SK-N-SH (cell line): ENCODE measurements around the gene C16orf96. TPM values are rescaled to one million over a fixed set of nuclear protein-coding genes. Genes with fewer than 3 reads are reported as not detected.

Experiments used
- CTCF ChIA-PET: fragments of 300-600, 350-600 bp; formaldehyde crosslinking; extraction: SDS; loops from one replicate; lab custom pipeline; 2021; lab: Yijun Ruan, JAX
- POLR2A ChIA-PET: fragments of 350-600 bp; sonication (Branson Sonifier 250); formaldehyde crosslinking; extraction: SDS; loops from one replicate; lab custom pipeline; 2020; ENCODE audit warnings: antibody characterized with exemption, inconsistent platforms; lab: Yijun Ruan, JAX
- DNase-seq: peaks from one replicate; pipeline ENCODE4 v3.0.0; 2012
- H2AFZ ChIP-seq: fragments of 200-600 bp; sonication (generic); 2 replicates; pipeline ENCODE4 v1.8.1; 2016; ENCODE audit warnings: antibody characterized with exemption, mild to moderate bottlenecking, low read depth
- H3F3A ChIP-seq: fragments of 200-600 bp; sonication (generic); replicated peaks from 2 replicates; pipeline ENCODE3; 2016; ENCODE audit warnings: antibody characterized with exemption, mild to moderate bottlenecking; ENCODE audit not compliant: insufficient read depth
- H3K27ac ChIP-seq, 2 experiments: fragments of 200-500 bp in 1 of 2; fragments of 200-600 bp in 1 of 2; sonication (Bioruptor generic) in 1 of 2; sonication (generic), shearing (Covaris generic) in 1 of 2; 2 replicates each; pipeline versions ENCODE4 v1.5.1 to v1.6.1; 2014 to 2016; ENCODE audit warnings: low read depth in 2 of 2, inconsistent platforms in 1 of 2, low read length in 1 of 2, mild to moderate bottlenecking in 1 of 2, mixed read lengths in 1 of 2
- H3K27me3 ChIP-seq: fragments of 200-600 bp; sonication (generic), shearing (Covaris generic); 2 replicates; pipeline ENCODE4 v1.6.1; 2016; ENCODE audit warnings: mixed run types; ENCODE audit not compliant: insufficient read depth
- H3K36me3 ChIP-seq, 2 experiments: fragments of 200-500 bp in 1 of 2; fragments of 200-600 bp in 1 of 2; sonication (Bioruptor generic) in 1 of 2; sonication (generic) in 1 of 2; replicated peaks in 1 of 2; 2 replicates each; pipeline versions ENCODE3 to v1.5.1; 2014 to 2016; ENCODE audit warnings: low read length in 1 of 2, mild to moderate bottlenecking in 1 of 2; ENCODE audit not compliant: insufficient read depth in 2 of 2, control insufficient read depth in 1 of 2
- H3K4me1 ChIP-seq, 2 experiments: fragments of 200-500 bp in 1 of 2; fragments of 200-600 bp in 1 of 2; sonication (Bioruptor generic) in 1 of 2; sonication (generic), shearing (Covaris generic) in 1 of 2; 2 replicates each; pipeline versions ENCODE4 v1.5.1 to v1.6.1; 2014 to 2016; ENCODE audit warnings: low read depth in 1 of 2, low read length in 1 of 2, mixed run types in 1 of 2; ENCODE audit not compliant: insufficient read depth in 2 of 2, control insufficient read depth in 1 of 2
- H3K4me2 ChIP-seq: fragments of 200-600 bp; sonication (generic), shearing (Covaris generic); 2 replicates; pipeline ENCODE4 v1.6.1; 2017; ENCODE audit warnings: mixed run types
- H3K4me3 ChIP-seq, 2 experiments: fragments of 200-500 bp in 1 of 2; fragments of 200-600 bp in 1 of 2; sonication (Bioruptor generic) in 1 of 2; sonication (generic), shearing (Covaris generic) in 1 of 2; 2 replicates each; pipeline versions ENCODE4 v1.5.1 to v1.8.1; 2014 to 2016; ENCODE audit warnings: low read depth in 2 of 2, inconsistent platforms in 1 of 2, low read length in 1 of 2, mild to moderate bottlenecking in 1 of 2, mixed read lengths in 1 of 2, moderate library complexity in 1 of 2
- H3K79me2 ChIP-seq: fragments of 200-600 bp; sonication (generic); 2 replicates; pipeline ENCODE4 v1.8.1; 2017; ENCODE audit warnings: mild to moderate bottlenecking; ENCODE audit not compliant: insufficient read depth
- H3K9ac ChIP-seq: fragments of 200-600 bp; sonication (generic); 2 replicates; pipeline ENCODE4 v1.6.1; 2017; ENCODE audit warnings: mixed run types
- H3K9me2 ChIP-seq: fragments of 200-600 bp; sonication (generic); 2 replicates; pipeline ENCODE4 v1.6.1; 2017; ENCODE audit warnings: mixed run types
- H3K9me3 ChIP-seq: fragments of 200-600 bp; sonication (generic); 2 replicates; pipeline ENCODE4 v1.6.1; 2017; ENCODE audit warnings: mixed run types, mild to moderate bottlenecking, moderate library complexity
- H4K20me1 ChIP-seq: fragments of 200-600 bp; sonication (generic); 2 replicates; pipeline ENCODE4 v1.6.1; 2017; ENCODE audit warnings: mild to moderate bottlenecking, mixed run types; ENCODE audit not compliant: insufficient read depth
- EZH2phosphoT487 ChIP-seq: fragments of 200-600 bp; sonication (generic); IDR thresholded peaks from 2 replicates; pipeline ENCODE4 v1.6.1; 2017; ENCODE audit warnings: low read depth, mixed run types, mild to moderate bottlenecking, antibody characterized with exemption, moderate library complexity, borderline replicate concordance
- FOXM1 ChIP-seq: IDR thresholded peaks from 2 replicates; pipeline ENCODE4 v1.4.0; 2012; ENCODE audit warnings: low read depth, mild to moderate bottlenecking
- GATA2 ChIP-seq: sonication (generic); formaldehyde crosslinking; IDR thresholded peaks from 2 replicates; pipeline ENCODE4 v1.5.0; 2020; ENCODE audit warnings: mild to moderate bottlenecking, missing genetic modification reagents
- MEF2A ChIP-seq: IDR thresholded peaks from 2 replicates; pipeline ENCODE4 v1.4.0; 2012; ENCODE audit warnings: low read depth, borderline replicate concordance
- PBX3 ChIP-seq: IDR thresholded peaks from 2 replicates; pipeline ENCODE4; 2012
- POLR2AphosphoS5 ChIP-seq: IDR thresholded peaks from 2 replicates; pipeline ENCODE4 v1.6.1; 2012; ENCODE audit warnings: low read depth, low read length
- RCOR1 ChIP-seq: fragments of 150-350 bp; IDR thresholded peaks from 2 replicates; pipeline ENCODE4 v1.6.1; 2017; ENCODE audit warnings: antibody characterized with exemption, low read length
- RXRA ChIP-seq: IDR thresholded peaks from 2 replicates; pipeline ENCODE4 v1.4.0; 2012; ENCODE audit warnings: low read depth, mild to moderate bottlenecking, borderline replicate concordance
- TAF1 ChIP-seq: IDR thresholded peaks from 2 replicates; pipeline ENCODE4 v1.6.1; 2012; ENCODE audit warnings: low read depth, mild to moderate bottlenecking, low read length, moderate library complexity, borderline replicate concordance
- YY1 ChIP-seq: IDR thresholded peaks from 2 replicates; pipeline ENCODE4 v1.4.0; 2012; ENCODE audit warnings: low read depth, mild to moderate bottlenecking
- WGBS: methylation state at CpG from one replicate; pipeline ENCODE4 v1.1.6; 2017; ENCODE audit warnings: low lambda C conversion rate; 5-methylcytosine and 5-hydroxymethylcytosine counted together
- polyA plus RNA-seq, 3 experiments: library from polyadenylated mRNA; depleted of rRNA; stranded (reverse); fragments of >200 nt; gene quantifications; 2 replicates each; pipeline ENCODE4 v1.2.3, GENCODE V29; 2012
- TF ChIP-seq, protein P1 (sequence below): IDR thresholded peaks from 2 replicates; pipeline ENCODE4 v1.4.0; 2012; ENCODE audit warnings: low read depth, borderline replicate concordance
- TF ChIP-seq, protein P2 (sequence below): fragments of 150-350 bp; IDR thresholded peaks from 2 replicates; pipeline ENCODE4 v1.6.1; 2016; ENCODE audit warnings: mild to moderate bottlenecking, low read depth, low read length
- TF ChIP-seq, protein P3 (sequence below): IDR thresholded peaks from 2 replicates; pipeline ENCODE4 v1.4.0; 2012; ENCODE audit warnings: low read depth, borderline replicate concordance
- TF ChIP-seq, protein P4 (sequence below): fragments of 200-600 bp; sonication (generic); IDR thresholded peaks from 2 replicates; pipeline ENCODE4 v1.6.1; 2017; ENCODE audit warnings: antibody characterized with exemption, mild to moderate bottlenecking, moderate library complexity

Gene C16orf96
- polyA plus RNA-seq, 1 of the 3 experiments (the other 2 are of a cell fraction): 0.05 TPM

- no peak for TF ChIP-seq PBX3
- TF ChIP-seq MEF2A: no peak
- TF ChIP-seq YY1: no peak
- TF ChIP-seq EZH2phosphoT487: no peak
- TF ChIP-seq, protein P1, sequence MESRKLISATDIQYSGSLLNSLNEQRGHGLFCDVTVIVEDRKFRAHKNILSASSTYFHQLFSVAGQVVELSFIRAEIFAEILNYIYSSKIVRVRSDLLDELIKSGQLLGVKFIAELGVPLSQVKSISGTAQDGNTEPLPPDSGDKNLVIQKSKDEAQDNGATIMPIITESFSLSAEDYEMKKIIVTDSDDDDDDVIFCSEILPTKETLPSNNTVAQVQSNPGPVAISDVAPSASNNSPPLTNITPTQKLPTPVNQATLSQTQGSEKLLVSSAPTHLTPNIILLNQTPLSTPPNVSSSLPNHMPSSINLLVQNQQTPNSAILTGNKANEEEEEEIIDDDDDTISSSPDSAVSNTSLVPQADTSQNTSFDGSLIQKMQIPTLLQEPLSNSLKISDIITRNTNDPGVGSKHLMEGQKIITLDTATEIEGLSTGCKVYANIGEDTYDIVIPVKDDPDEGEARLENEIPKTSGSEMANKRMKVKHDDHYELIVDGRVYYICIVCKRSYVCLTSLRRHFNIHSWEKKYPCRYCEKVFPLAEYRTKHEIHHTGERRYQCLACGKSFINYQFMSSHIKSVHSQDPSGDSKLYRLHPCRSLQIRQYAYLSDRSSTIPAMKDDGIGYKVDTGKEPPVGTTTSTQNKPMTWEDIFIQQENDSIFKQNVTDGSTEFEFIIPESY: no peak
- no peak for TF ChIP-seq RCOR1
- TF ChIP-seq, protein P2, sequence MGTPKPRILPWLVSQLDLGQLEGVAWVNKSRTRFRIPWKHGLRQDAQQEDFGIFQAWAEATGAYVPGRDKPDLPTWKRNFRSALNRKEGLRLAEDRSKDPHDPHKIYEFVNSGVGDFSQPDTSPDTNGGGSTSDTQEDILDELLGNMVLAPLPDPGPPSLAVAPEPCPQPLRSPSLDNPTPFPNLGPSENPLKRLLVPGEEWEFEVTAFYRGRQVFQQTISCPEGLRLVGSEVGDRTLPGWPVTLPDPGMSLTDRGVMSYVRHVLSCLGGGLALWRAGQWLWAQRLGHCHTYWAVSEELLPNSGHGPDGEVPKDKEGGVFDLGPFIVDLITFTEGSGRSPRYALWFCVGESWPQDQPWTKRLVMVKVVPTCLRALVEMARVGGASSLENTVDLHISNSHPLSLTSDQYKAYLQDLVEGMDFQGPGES: no peak
- TF ChIP-seq FOXM1: no peak
- TF ChIP-seq RXRA: no peak
- no peak for TF ChIP-seq POLR2AphosphoS5
- TF ChIP-seq, protein P3, sequence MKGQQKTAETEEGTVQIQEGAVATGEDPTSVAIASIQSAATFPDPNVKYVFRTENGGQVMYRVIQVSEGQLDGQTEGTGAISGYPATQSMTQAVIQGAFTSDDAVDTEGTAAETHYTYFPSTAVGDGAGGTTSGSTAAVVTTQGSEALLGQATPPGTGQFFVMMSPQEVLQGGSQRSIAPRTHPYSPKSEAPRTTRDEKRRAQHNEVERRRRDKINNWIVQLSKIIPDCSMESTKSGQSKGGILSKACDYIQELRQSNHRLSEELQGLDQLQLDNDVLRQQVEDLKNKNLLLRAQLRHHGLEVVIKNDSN: no peak
- TF ChIP-seq, protein P4, sequence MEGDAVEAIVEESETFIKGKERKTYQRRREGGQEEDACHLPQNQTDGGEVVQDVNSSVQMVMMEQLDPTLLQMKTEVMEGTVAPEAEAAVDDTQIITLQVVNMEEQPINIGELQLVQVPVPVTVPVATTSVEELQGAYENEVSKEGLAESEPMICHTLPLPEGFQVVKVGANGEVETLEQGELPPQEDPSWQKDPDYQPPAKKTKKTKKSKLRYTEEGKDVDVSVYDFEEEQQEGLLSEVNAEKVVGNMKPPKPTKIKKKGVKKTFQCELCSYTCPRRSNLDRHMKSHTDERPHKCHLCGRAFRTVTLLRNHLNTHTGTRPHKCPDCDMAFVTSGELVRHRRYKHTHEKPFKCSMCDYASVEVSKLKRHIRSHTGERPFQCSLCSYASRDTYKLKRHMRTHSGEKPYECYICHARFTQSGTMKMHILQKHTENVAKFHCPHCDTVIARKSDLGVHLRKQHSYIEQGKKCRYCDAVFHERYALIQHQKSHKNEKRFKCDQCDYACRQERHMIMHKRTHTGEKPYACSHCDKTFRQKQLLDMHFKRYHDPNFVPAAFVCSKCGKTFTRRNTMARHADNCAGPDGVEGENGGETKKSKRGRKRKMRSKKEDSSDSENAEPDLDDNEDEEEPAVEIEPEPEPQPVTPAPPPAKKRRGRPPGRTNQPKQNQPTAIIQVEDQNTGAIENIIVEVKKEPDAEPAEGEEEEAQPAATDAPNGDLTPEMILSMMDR: no peak
- TF ChIP-seq TAF1: no peak
- no peak for TF ChIP-seq GATA2
- POLR2A ChIA-PET: interaction anchor here (1.5 kb wide), 1 partner anchor 15 kb away, joined by 6 read pairs; the partner anchor contains the start of gene CDIP1
- H3K9ac ChIP-seq: no peak overlapping the region
- CTCF ChIA-PET: interaction anchor here (1.5 to 3.7 kb wide), 4 partner anchors 12 to 432 kb away, joined by 4 to 26 read pairs (median 12); no protein-coding TSS in a partner anchor
- no peak for DNase-seq
- H3K79me2 ChIP-seq: peaks cover 16% of the 10 kb centered on the region; the same call in 1 of the 2 replicates
- WGBS: 100% methylated on average over 2 of the region's 4 CpGs
- H3K4me3 ChIP-seq: no peak overlapping the region
- no peaks in the 10 kb centered on the region for H3K9me2 ChIP-seq
- H3F3A ChIP-seq: no peaks in the 10 kb centered on the region
- peaks cover 0 to 20% of the 10 kb centered on the region in 2 experiments; a peak in 1 of 4 replicates for H3K4me1 ChIP-seq
- H3K9me3 ChIP-seq: no peaks in the 10 kb centered on the region
- no peaks in the 10 kb centered on the region for H3K36me3 ChIP-seq
- no peak overlapping the region for H2AFZ ChIP-seq
- no peak overlapping the region; a peak in 1 of 4 replicates for H3K27ac ChIP-seq
- no peaks in the 10 kb centered on the region for H3K27me3 ChIP-seq
- H4K20me1 ChIP-seq: no peaks in the 10 kb centered on the region
- no peak overlapping the region for H3K4me2 ChIP-seq
Observed at GRCh38 chr16:4523686-4524085, 32.5 kb upstream of the C16orf96 start.
